Activated T-helper 17 cell treated with anti-CD3 and anti-CD28 coated beads, Interleukin-2, amount 50 U/mL, for 72 hours (primary cell): ENCODE measurements around the gene SUCLG2. TPM values are rescaled to one million over a fixed set of nuclear protein-coding genes. Genes with fewer than 3 reads are reported as not detected.
"Not testable (repeated sequence)": the region's sequence is repeated elsewhere in the genome, so short reads cannot be mapped to it uniquely, and the experiment has no call there.

ENCODE experiments used
- ATAC-seq: fragments of 150-1000 bp; cut with Tn5 transposase; replicated peaks from 2 replicates; pipeline ENCODE4 v1.10.0; 2021; ENCODE audit warnings: mild to moderate bottlenecking, moderate library complexity
- H3K27ac Mint-ChIP-seq: one replicate; pipeline ENCODE4 v1.8.0; 2022; ENCODE audit warnings: mixed read lengths
- H3K27me3 Mint-ChIP-seq: one replicate; pipeline ENCODE4 v1.8.0; 2022; ENCODE audit warnings: mixed read lengths
- H3K36me3 Mint-ChIP-seq: one replicate; pipeline ENCODE4 v1.8.0; 2022; ENCODE audit warnings: low read depth, mild to moderate bottlenecking, mixed read lengths
- H3K4me1 Mint-ChIP-seq: one replicate; pipeline ENCODE4 v1.8.0; 2022; ENCODE audit warnings: mixed read lengths
- H3K4me3 Mint-ChIP-seq: one replicate; pipeline ENCODE4 v1.8.0; 2022; ENCODE audit warnings: mild to moderate bottlenecking, mixed read lengths
- H3K9me3 Mint-ChIP-seq: one replicate; pipeline ENCODE4 v1.8.0; 2022; ENCODE audit warnings: mixed read lengths
- total RNA-seq, 2 donors: library from RNA; stranded (reverse); gene quantifications; one replicate each; pipeline ENCODE4 v1.2.3, GENCODE V29; 2022

Gene SUCLG2
- total RNA-seq, 2 donors from 2014 or later = 34.3 to 42.5 TPM

GRCh38 chr3:67578416-67578815 lies 76.0 kb downstream of the SUCLG2 start:
- Mint-ChIP-seq H3K9me3 (no peaks in the 10 kb centered on the region), H3K4me3 (no peak overlapping the region), H3K4me1 (peaks cover 11% of the 10 kb centered on the region), H3K36me3 (peaks cover 73% of the 10 kb centered on the region), H3K27me3 (no peaks in the 10 kb centered on the region), H3K27ac (no peak overlapping the region)
- no peak for ATAC-seq

DNA sequence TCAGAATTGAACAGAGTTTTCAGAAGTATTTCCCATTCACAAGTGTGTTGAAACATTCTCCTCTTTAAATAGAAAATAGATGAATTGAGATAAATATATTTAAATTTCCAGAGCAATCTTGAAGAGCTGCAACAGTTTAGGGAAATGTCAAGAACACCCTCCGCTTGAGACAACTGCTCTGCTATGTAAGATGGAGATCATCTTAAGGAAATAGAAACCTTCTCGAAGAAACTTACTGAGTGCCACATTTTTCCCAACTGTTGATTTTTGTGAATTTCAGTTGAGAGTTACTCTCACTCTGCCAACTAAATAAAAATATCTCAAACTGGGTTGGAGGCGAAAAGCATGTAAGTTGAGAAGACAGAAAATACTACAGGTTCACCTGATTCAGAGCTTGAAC lies 78.0 kb downstream of the SUCLG2 start:
- Mint-ChIP-seq H3K4me3 (no peak overlapping the region), H3K9me3 (peaks cover 4% of the 10 kb centered on the region), H3K27ac (no peak overlapping the region), H3K36me3 (peaks cover 82% of the 10 kb centered on the region), H3K4me1 (peaks cover 4% of the 10 kb centered on the region), H3K27me3 (no peaks in the 10 kb centered on the region)
- no peak for ATAC-seq

DNA sequence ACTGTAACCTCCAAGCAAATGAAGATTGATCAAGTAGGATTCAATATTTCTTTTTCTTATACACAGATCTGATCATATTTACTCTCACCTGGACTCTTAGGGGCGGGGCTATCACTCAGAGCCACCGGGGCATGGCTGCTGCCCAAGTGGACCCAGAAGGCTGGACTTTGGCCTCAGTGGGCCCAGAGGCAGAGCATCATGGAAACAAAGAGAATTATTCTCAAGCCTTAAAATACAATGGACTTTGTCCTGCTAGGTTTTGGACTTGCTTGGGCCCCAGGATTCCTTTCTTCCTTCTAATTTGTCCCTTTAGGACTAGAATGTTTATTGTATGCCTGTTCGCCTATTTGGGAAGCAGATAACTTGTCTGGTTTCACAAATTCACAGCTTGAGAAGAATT lies 85.1 kb downstream of the SUCLG2 start:
- Mint-ChIP-seq H3K4me3 (no peak overlapping the region), H3K4me1 (no peaks in the 10 kb centered on the region), H3K27ac (no peak overlapping the region), H3K36me3 (peaks cover 36% of the 10 kb centered on the region), H3K9me3 (peaks cover 7% of the 10 kb centered on the region), H3K27me3 (no peaks in the 10 kb centered on the region)
- no peak for ATAC-seq

GRCh38 chr3:67567893-67568292 lies 86.5 kb downstream of the SUCLG2 start:
- Mint-ChIP-seq H3K4me1 (no peaks in the 10 kb centered on the region), H3K27me3 (no peaks in the 10 kb centered on the region), H3K36me3 (peaks cover 31% of the 10 kb centered on the region), H3K9me3 (peaks cover 7% of the 10 kb centered on the region), H3K4me3 (no peak overlapping the region), H3K27ac (no peak overlapping the region)
- no peak for ATAC-seq

DNA sequence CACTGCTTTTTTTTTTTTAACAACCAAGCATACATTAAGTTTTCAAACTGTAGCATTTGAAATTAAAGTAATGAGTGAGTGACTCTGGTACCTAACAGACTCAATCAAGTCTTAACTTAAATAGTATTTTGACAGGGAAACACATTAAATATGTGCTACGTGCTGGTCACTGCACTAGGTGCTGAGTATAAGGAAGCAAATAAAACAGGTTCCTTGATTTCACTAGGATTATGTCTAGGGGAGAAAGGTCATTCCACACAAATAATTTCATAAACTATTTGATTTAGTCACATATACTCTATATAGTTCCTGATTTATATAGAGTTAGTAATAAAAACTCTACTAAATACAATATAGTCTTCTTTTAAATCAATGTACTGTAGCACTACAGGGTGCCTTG lies 89.4 kb downstream of the SUCLG2 start:
- ATAC-seq = no peak
- Mint-ChIP-seq H3K4me3 (no peak overlapping the region), H3K27ac (no peak overlapping the region), H3K36me3 (peaks cover 6% of the 10 kb centered on the region), H3K9me3 (no peaks in the 10 kb centered on the region), H3K4me1 (peaks cover 8% of the 10 kb centered on the region), H3K27me3 (no peaks in the 10 kb centered on the region)

- H3K4me1 Mint-ChIP-seq = peaks cover 8% of the 10 kb centered on the region
- H3K9me3 Mint-ChIP-seq = no peaks in the 10 kb centered on the region
- H3K27me3 Mint-ChIP-seq = no peaks in the 10 kb centered on the region
- no peak overlapping the region for H3K4me3 Mint-ChIP-seq
- no peak overlapping the region for H3K27ac Mint-ChIP-seq
- H3K36me3 Mint-ChIP-seq = peaks cover 12% of the 10 kb centered on the region
- no peak for ATAC-seq
Observed at GRCh38 chr3:67564008-67564407, 90.4 kb downstream of the SUCLG2 start.

- H3K27ac Mint-ChIP-seq = no peak overlapping the region
- H3K36me3 Mint-ChIP-seq = peaks cover 33% of the 10 kb centered on the region
- no peaks in the 10 kb centered on the region for H3K27me3 Mint-ChIP-seq
- H3K9me3 Mint-ChIP-seq = no peaks in the 10 kb centered on the region
- H3K4me3 Mint-ChIP-seq = no peak overlapping the region
- peaks cover 8% of the 10 kb centered on the region for H3K4me1 Mint-ChIP-seq
- no peak for ATAC-seq
Observed at GRCh38 chr3:67561667-67562394, 92.6 kb downstream of the SUCLG2 start.

DNA sequence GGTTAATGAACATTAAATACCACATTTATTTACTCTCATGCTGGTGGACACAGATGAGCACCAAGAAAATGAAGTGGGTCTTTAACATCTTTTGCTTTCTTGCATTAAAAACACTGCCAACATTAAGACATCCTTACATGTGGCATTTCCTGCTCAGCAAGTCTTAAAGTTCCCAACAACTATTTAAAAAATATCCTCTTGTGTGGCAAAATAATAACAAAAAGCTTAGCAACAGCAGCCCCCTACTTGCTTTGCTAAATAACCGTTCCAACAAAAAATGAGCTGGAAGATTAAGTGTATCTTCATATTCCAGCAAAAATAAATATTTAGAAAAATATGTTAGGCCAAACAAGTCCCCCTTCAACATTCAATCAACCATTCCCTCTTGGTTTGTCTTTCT lies 93.1 kb downstream of the SUCLG2 start:
- no peaks in the 10 kb centered on the region for H3K9me3 Mint-ChIP-seq
- no peak overlapping the region for H3K4me3 Mint-ChIP-seq
- ATAC-seq = no peak
- peaks cover 38% of the 10 kb centered on the region for H3K36me3 Mint-ChIP-seq
- H3K27ac Mint-ChIP-seq = no peak overlapping the region
- peaks cover 8% of the 10 kb centered on the region for H3K4me1 Mint-ChIP-seq
- H3K27me3 Mint-ChIP-seq = no peaks in the 10 kb centered on the region

DNA sequence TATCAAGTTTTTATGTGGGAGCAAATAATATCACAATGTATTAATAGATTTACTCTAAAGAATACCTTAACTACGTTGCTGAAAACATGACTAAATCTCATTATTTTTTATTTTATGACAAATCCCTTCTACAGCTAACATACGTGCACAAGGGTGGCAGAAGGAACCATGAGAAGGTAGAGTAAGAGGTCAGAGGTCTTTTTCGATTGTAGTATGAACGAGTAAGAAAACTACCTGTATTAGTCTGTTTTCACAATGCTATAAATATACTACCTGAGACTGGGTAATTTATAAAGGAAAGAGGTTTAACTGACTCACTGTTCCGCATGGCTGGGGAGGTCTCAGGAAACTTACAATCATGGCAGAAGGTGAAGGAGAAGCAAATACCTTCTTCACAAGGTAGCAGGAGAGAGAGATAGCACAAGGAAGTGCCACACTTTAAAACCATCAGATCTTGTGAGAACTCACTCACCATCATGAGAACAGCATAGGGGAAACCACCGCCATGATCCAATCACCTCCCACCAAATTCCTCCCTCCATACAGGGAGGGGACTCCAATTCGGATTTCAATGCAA lies 95.3 kb downstream of the SUCLG2 start:
- no peak overlapping the region for H3K27ac Mint-ChIP-seq
- no peak for ATAC-seq
- no peak overlapping the region for H3K4me3 Mint-ChIP-seq

GRCh38 chr3:67558426-67558825 lies 96.0 kb downstream of the SUCLG2 start:
- Mint-ChIP-seq H3K4me3 (no peak overlapping the region), H3K27ac (no peak overlapping the region)
- ATAC-seq = no peak

More for the DNA sequence above, 95.3 kb downstream of the SUCLG2 start:
- Mint-ChIP-seq H3K36me3 (peaks cover 50% of the 10 kb centered on the region), H3K9me3 (no peaks in the 10 kb centered on the region), H3K4me1 (peaks cover 8% of the 10 kb centered on the region), H3K27me3 (no peaks in the 10 kb centered on the region)

GRCh38 chr3:67557848-67558355 lies 96.5 kb downstream of the SUCLG2 start:
- Mint-ChIP-seq H3K9me3 (no peaks in the 10 kb centered on the region), H3K27me3 (no peaks in the 10 kb centered on the region), H3K27ac (no peak overlapping the region), H3K36me3 (peaks cover 50% of the 10 kb centered on the region), H3K4me1 (peaks cover 8% of the 10 kb centered on the region), H3K4me3 (no peak overlapping the region)
- no peak for ATAC-seq

More at GRCh38 chr3:67558426-67558825, 96.0 kb downstream of the SUCLG2 start:
- no peaks in the 10 kb centered on the region for H3K27me3 Mint-ChIP-seq
- H3K36me3 Mint-ChIP-seq = peaks cover 48% of the 10 kb centered on the region
- H3K4me1 Mint-ChIP-seq = peaks cover 8% of the 10 kb centered on the region
- no peaks in the 10 kb centered on the region for H3K9me3 Mint-ChIP-seq

GRCh38 chr3:67551361-67552016 lies 102.9 kb downstream of the SUCLG2 start:
- no peak for ATAC-seq

GRCh38 chr3:67550541-67550940 lies 103.9 kb downstream of the SUCLG2 start:
- Mint-ChIP-seq H3K36me3 (peaks cover 32% of the 10 kb centered on the region), H3K4me1 (no peaks in the 10 kb centered on the region), H3K4me3 (no peak overlapping the region), H3K27me3 (no peaks in the 10 kb centered on the region), H3K9me3 (no peaks in the 10 kb centered on the region), H3K27ac (no peak overlapping the region)
- no peak for ATAC-seq

More at GRCh38 chr3:67551361-67552016, 102.9 kb downstream of the SUCLG2 start:
- no peaks in the 10 kb centered on the region for H3K27me3 Mint-ChIP-seq
- no peaks in the 10 kb centered on the region for H3K9me3 Mint-ChIP-seq
- H3K4me3 Mint-ChIP-seq = no peak overlapping the region
- no peak overlapping the region for H3K27ac Mint-ChIP-seq
- H3K36me3 Mint-ChIP-seq = peaks cover 40% of the 10 kb centered on the region
- H3K4me1 Mint-ChIP-seq = no peaks in the 10 kb centered on the region

DNA sequence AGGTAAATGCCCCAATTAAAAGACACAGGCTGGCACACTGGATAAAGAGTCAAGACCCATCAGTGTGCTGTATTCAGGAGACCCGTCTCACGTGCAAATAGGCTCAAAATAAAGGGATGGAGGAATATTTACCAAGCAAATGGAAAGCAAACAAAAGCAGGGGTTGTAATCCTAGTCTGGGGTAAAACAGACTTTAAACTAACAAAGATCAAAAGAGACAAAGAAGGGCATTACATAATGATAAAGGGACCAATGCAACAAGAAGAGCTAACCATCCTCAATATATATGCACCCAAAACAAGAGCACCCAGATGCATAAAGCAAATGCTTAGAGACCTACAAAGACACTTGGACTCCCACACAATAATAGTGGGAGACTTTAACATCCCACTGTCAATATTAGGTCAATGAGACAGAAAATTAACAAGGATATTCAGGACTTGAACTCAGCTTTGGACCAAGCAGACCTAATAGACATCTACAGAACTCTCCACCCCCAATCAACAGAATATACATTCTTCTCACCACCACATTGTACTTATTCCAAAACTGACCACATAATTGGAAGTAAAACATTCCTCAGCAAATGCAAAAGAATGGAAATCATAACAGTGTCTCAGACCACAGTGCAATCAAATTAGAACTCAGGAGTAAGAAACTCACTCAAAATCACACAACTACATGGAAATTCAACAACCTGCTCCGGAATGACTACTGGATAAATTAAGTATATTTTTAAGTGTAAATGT lies 111.7 kb downstream of the SUCLG2 start:
- peaks cover 15% of the 10 kb centered on the region for H3K4me1 Mint-ChIP-seq
- H3K36me3 Mint-ChIP-seq = peaks cover 27% of the 10 kb centered on the region

More for the DNA sequence above, 111.7 kb downstream of the SUCLG2 start:
- H3K9me3 Mint-ChIP-seq = peaks cover 21% of the 10 kb centered on the region
- not testable (repeated sequence) for H3K4me3 Mint-ChIP-seq, H3K27me3 Mint-ChIP-seq, H3K27ac Mint-ChIP-seq, ATAC-seq
